Endothelial cell of umbilical vein (primary cell): Measurements from ENCODE around the gene ZNF556. TPM values are rescaled to one million over a fixed set of nuclear protein-coding genes. Genes with fewer than 3 reads are reported as not detected.
A peak's percentile ranks its signal among the peaks of the same experiment; 100 is the strongest.

Experiments used
- BruUV-seq: library from RNA; stranded (reverse); fragments of 400-500 nt; replicated peaks from 2 replicates; lab custom pipeline; 2021; lab: Mats Ljungman, UMichigan
- CTCF ChIA-PET: fragments of 300-600, 350-600 bp; sonication (Branson Sonifier 250); formaldehyde crosslinking; loops from one replicate; lab custom pipeline; 2021; ENCODE audit warnings: antibody characterized with exemption, inconsistent platforms; lab: Charles Lee
- POLR2A ChIA-PET: fragments of 300-600, 350-600 bp; sonication (Branson Sonifier 250); formaldehyde crosslinking; loops from one replicate; lab custom pipeline; 2021; ENCODE audit warnings: antibody characterized with exemption, inconsistent platforms; lab: Charles Lee
- DNase-seq: peaks from one replicate; pipeline ENCODE4 v3.0.0-alpha.2; 2011; ENCODE audit warnings: low read depth, low spot score
- FAIRE-seq: peaks from 2 replicates; lab custom pipeline; 2011; peaks lifted over from hg19 to GRCh38; lab: Jason Lieb, UNC
- H2AFZ ChIP-seq: 2 replicates; pipeline ENCODE4 v1.6.0; 2012; ENCODE audit warnings: low read depth, low read length, control low read depth, inconsistent platforms
- H3K27ac ChIP-seq: 2 replicates; pipeline ENCODE4 v1.5.1; 2011; ENCODE audit warnings: low read depth, mild to moderate bottlenecking, control low read depth, low read length, moderate library complexity; ENCODE audit not compliant: insufficient read depth
- H3K27me3 ChIP-seq, 2 experiments: 2 replicates each; pipeline versions ENCODE4 v1.6.0 to v1.6.1; 2011; ENCODE audit warnings: low read length in 2 of 2, mixed read lengths in 1 of 2; ENCODE audit not compliant: control insufficient read depth in 2 of 2, insufficient read depth in 2 of 2
- H3K36me3 ChIP-seq, 2 experiments: 2 replicates in 1 of 2; 3 replicates in 1 of 2; pipeline ENCODE4 v1.5.1; 2011; ENCODE audit warnings: low read length in 2 of 2, mild to moderate bottlenecking in 1 of 2, moderate library complexity in 1 of 2; ENCODE audit not compliant: control insufficient read depth in 2 of 2, insufficient read depth in 2 of 2; ENCODE audit errors: extremely low read depth in 1 of 2
- H3K4me1 ChIP-seq: 3 replicates; pipeline ENCODE4 v1.5.1; 2011; ENCODE audit warnings: mild to moderate bottlenecking, low read length; ENCODE audit not compliant: control insufficient read depth, insufficient read depth; ENCODE audit errors: extremely low read depth
- H3K4me2 ChIP-seq: 2 replicates; pipeline ENCODE4 v1.6.1; 2011; ENCODE audit warnings: low read length, control low read depth, mixed read lengths; ENCODE audit not compliant: insufficient read depth
- H3K4me3 ChIP-seq, 3 experiments: fragments of 200-600 bp in 1 of 3; sonication (generic), shearing (Covaris generic) in 1 of 3; replicated peaks in 1 of 3; 2 replicates each; pipeline ENCODE4 v1.5.1; 2011 to 2016; ENCODE audit warnings: control low read depth in 3 of 3, low read length in 3 of 3, mild to moderate bottlenecking in 2 of 3, inconsistent platforms in 1 of 3, low read depth in 1 of 3, moderate library complexity in 1 of 3; ENCODE audit not compliant: insufficient read depth in 1 of 3
- H3K79me2 ChIP-seq: 2 replicates; pipeline ENCODE4 v1.6.0; 2012; ENCODE audit warnings: low read length, inconsistent platforms; ENCODE audit not compliant: control insufficient read depth, insufficient read depth
- H3K9ac ChIP-seq: replicated peaks from 2 replicates; pipeline ENCODE3; 2011; ENCODE audit warnings: low read length, control low read depth; ENCODE audit not compliant: insufficient read depth; ENCODE audit errors: extremely low read depth
- H3K9me1 ChIP-seq: replicated peaks from 3 replicates; pipeline ENCODE4 v1.6.0; 2011; ENCODE audit warnings: mild to moderate bottlenecking, low read length; ENCODE audit not compliant: control insufficient read depth, insufficient read depth; ENCODE audit errors: extremely low read depth
- H3K9me3 ChIP-seq: replicated peaks from 2 replicates; pipeline ENCODE4 v1.5.1; 2012; ENCODE audit warnings: low read length, inconsistent platforms; ENCODE audit not compliant: control insufficient read depth, insufficient read depth
- H4K20me1 ChIP-seq: replicated peaks from 2 replicates; pipeline ENCODE3; 2011; ENCODE audit warnings: mild to moderate bottlenecking, low read length; ENCODE audit not compliant: control insufficient read depth, insufficient read depth; ENCODE audit errors: extremely low read depth
- FOS ChIP-seq: IDR thresholded peaks from 2 replicates; pipeline ENCODE4 v1.6.1; 2011; ENCODE audit warnings: mild to moderate bottlenecking, low read length, moderate library complexity, borderline replicate concordance; ENCODE audit not compliant: insufficient read depth
- JUN ChIP-seq: IDR thresholded peaks from 2 replicates; pipeline ENCODE4 v1.6.1; 2011; ENCODE audit warnings: borderline replicate concordance, low read depth; ENCODE audit not compliant: insufficient read length, insufficient read depth
- dilution Hi-C: fragments of 300-500 bp; cut with MboI; formaldehyde crosslinking; loops from one replicate; pipeline ENCODE4 v1.15.0; 2019; ENCODE audit warnings: low sequenced_read_pairs; ENCODE audit not compliant: extremely low pct_ligation_motif_present
- intact Hi-C: fragments of 100-400 bp; cut with micrococcal nuclease; formaldehyde crosslinking; loops from one replicate; pipeline ENCODE4 v1.10.0; 2022
- polyA plus RNA-seq, 4 experiments: library from polyadenylated mRNA; depleted of rRNA in 3 of 4; stranded (reverse) in 3 of 4; unstranded in 1 of 4; fragments of >200 nt; gene quantifications; 2 replicates each; pipeline versions ENCODE4 v1.2.1 to v1.2.3, GENCODE V29; 2011 to 2012; ENCODE audit warnings: missing spikeins in 1 of 4
- total RNA-seq: library from RNA; stranded (reverse); gene quantifications from 2 replicates; pipeline ENCODE4 v1.2.3, GENCODE V29; 2021
- TF ChIP-seq, protein P1 (sequence below): IDR thresholded peaks from 2 replicates; pipeline ENCODE4 v1.6.1; 2011; ENCODE audit not compliant: insufficient read depth, insufficient read length
- TF ChIP-seq, protein P2 (sequence below), 2 donors: IDR thresholded peaks; 1 replicate in 1 of 2; 2 replicates in 1 of 2; pipeline ENCODE4 v1.5.1; 2011; ENCODE audit warnings: low read length in 2 of 2, mild to moderate bottlenecking in 2 of 2, moderate library complexity in 2 of 2, control low read depth in 1 of 2, inconsistent platforms in 1 of 2, low read depth in 1 of 2; ENCODE audit not compliant: insufficient read depth in 1 of 2; ENCODE audit errors: extremely low read depth in 1 of 2

Gene ZNF556
- total and polyA plus RNA-seq, 2 donors (not counting 3 experiments of a cell fraction or from before 2014, with no cell fraction given) = 0.01 TPM; not detected in 1

DNA sequence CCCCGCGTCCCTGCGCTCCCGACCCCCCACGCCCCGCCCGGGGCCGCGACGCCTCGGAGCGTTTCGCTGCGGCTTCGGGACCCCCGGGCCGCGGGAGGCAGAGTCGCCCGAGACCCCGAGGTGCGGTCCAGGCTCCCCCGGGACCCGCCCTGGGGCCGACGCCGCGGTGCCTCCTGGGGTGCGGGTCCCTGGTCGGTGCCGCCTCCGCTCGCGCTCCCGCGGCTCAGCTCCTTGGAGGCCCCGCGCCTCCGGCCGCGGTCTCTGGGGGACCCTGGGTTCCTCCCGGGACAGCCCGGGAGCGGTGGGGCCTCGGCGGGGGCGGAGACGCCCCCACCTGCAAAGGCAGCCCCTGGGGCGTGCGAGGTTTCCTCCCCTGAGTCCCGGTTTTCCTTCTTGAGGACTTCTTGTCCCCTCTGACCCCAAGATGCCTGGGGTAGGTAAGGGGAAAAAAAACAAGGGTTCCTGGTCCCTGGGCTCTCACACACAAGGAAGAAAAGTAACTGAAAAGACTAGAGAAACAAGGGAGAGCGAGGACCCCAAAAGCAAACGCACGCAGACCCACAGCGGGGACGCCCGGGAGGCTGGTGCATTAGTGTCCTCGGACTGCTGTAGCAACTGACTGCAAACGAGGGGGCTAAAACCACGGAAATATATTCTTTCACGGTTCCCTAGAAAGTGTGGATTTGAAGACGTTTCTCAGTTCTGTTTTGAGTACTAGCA, 25.1 kb upstream of the ZNF556 start:
- Histone ChIP-seq H3K4me1 (peaks cover 5% of the 10 kb centered on the region), H3K4me3 (peak overlapping the region; percentile 67 to 86 (median 84)), H3K27ac (no peak overlapping the region), H4K20me1 (no peaks in the 10 kb centered on the region), H3K9me3 (no peaks in the 10 kb centered on the region), H3K9ac (peak overlapping the region; percentile 74), H3K9me1 (no peaks in the 10 kb centered on the region), H3K79me2 (peaks cover 18% of the 10 kb centered on the region), H2AFZ (peak overlapping the region; percentile 98), H3K27me3 (no peaks in the 10 kb centered on the region), H3K4me2 (peak overlapping the region; percentile 85), H3K36me3 (no peaks in the 10 kb centered on the region)
- intact Hi-C loops = loop anchor here (1.0 to 2.0 kb wide), 3 partner anchors 31 to 109 kb away; partner anchors contain the start of gene ZNF57
- dilution Hi-C loops = no loop called here
- ChIA-PET CTCF (interaction anchor here (1.0 to 1.5 kb wide), 11 partner anchors 9 to 193 kb away, joined by 3 to 6 read pairs (median 3); partner anchors contain the start of genes SGTA and ZNF554), POLR2A (interaction anchor here (0.6 kb wide), 1 partner anchor 109 kb away, joined by 3 read pairs; no protein-coding TSS in a partner anchor)
- no peak for TF ChIP-seq JUN
- TF ChIP-seq, protein P1, sequence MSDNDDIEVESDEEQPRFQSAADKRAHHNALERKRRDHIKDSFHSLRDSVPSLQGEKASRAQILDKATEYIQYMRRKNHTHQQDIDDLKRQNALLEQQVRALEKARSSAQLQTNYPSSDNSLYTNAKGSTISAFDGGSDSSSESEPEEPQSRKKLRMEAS = no peak
- TF ChIP-seq, protein P2, sequence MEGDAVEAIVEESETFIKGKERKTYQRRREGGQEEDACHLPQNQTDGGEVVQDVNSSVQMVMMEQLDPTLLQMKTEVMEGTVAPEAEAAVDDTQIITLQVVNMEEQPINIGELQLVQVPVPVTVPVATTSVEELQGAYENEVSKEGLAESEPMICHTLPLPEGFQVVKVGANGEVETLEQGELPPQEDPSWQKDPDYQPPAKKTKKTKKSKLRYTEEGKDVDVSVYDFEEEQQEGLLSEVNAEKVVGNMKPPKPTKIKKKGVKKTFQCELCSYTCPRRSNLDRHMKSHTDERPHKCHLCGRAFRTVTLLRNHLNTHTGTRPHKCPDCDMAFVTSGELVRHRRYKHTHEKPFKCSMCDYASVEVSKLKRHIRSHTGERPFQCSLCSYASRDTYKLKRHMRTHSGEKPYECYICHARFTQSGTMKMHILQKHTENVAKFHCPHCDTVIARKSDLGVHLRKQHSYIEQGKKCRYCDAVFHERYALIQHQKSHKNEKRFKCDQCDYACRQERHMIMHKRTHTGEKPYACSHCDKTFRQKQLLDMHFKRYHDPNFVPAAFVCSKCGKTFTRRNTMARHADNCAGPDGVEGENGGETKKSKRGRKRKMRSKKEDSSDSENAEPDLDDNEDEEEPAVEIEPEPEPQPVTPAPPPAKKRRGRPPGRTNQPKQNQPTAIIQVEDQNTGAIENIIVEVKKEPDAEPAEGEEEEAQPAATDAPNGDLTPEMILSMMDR (IDR thresholded peaks at IDR 0.05; ENCODE audit: extremely low read depth in 1 of 2, insufficient read depth in 1 of 2, low read depth in 1 of 2, low read length in 2 of 2) = no peak
- no peak for TF ChIP-seq FOS
- FAIRE-seq = no peak
- DNase-seq = no peak
- BruUV-seq = no TSS peak
